Measurements from ENCODE around the gene FDX2.
"Not testable (repeated sequence)": the region's sequence is repeated elsewhere in the genome, so short reads cannot be mapped to it uniquely, and the experiment has no call there.

The FDX2 gene

GRCh38 chr19:10283301-10284064 is 32.3 kb downstream of the FDX2 start:
- FAIRE-seq = no peak

- FAIRE-seq = not testable (repeated sequence)
Observed at GRCh38 chr19:10282043-10282442, 33.8 kb downstream of the FDX2 start.

- FAIRE-seq = no peak
Observed at GRCh38 chr19:10279737-10280442, 35.9 kb downstream of the FDX2 start.

- no peak for FAIRE-seq
Observed at GRCh38 chr19:10278935-10279334, 36.9 kb downstream of the FDX2 start.

- no peak for FAIRE-seq
Observed at GRCh38 chr19:10277795-10278589, 37.8 kb downstream of the FDX2 start.

GRCh38 chr19:10274589-10274988 is 41.2 kb downstream of the FDX2 start:
- FAIRE-seq = no peak

GRCh38 chr19:10271543-10272086 is 44.2 kb downstream of the FDX2 start:
- no peak for FAIRE-seq

GRCh38 chr19:10270616-10271394 is 45.0 kb downstream of the FDX2 start, which contains the start of gene ICAM1:
Gene ICAM1 (plus strand): TSS chr19:10271120. CDS start chr19:10271160, 40 bp downstream.
- no peak for FAIRE-seq

GRCh38 chr19:10270180-10270615 is 45.6 kb downstream of the FDX2 start:
- FAIRE-seq = no peak

- FAIRE-seq = no peak
Observed at GRCh38 chr19:10269333-10270179, 46.3 kb downstream of the FDX2 start.

- FAIRE-seq = no peak
Observed at GRCh38 chr19:10268071-10268470, 47.7 kb downstream of the FDX2 start.

- FAIRE-seq = no peak
Observed at GRCh38 chr19:10266706-10267105, 49.1 kb downstream of the FDX2 start.

- FAIRE-seq = no peak
Observed at GRCh38 chr19:10262771-10263170, 53.0 kb downstream of the FDX2 start.

- no peak for FAIRE-seq
Observed at GRCh38 chr19:10260141-10260584, 55.7 kb downstream of the FDX2 start.
